GM10248 (cell line): ENCODE measurements around the gene OLFML3.

Experiments
- CTCF ChIA-PET: fragments of 300-600 bp; sonication (Branson Sonifier 250); formaldehyde crosslinking; extraction: SDS; loops from one replicate; lab custom pipeline; 2021; ENCODE audit warnings: antibody characterized with exemption; lab: Yijun Ruan, JAX
- POLR2A ChIA-PET: fragments of 350-650 bp; sonication (Branson Sonifier 250); formaldehyde crosslinking; extraction: SDS; loops from one replicate; lab custom pipeline; 2020; ENCODE audit warnings: antibody characterized with exemption; lab: Yijun Ruan, JAX
- DNase-seq: peaks from one replicate; pipeline ENCODE4 v3.0.0; 2012; ENCODE audit errors: extremely low spot score
- TF ChIP-seq, protein P1 (sequence below): IDR thresholded peaks from 2 replicates; pipeline ENCODE4 v1.5.1; 2012; ENCODE audit warnings: mild to moderate bottlenecking, low read depth; ENCODE audit errors: extremely low read depth, missing control alignments, control extremely low read depth

The OLFML3 gene

DNA sequence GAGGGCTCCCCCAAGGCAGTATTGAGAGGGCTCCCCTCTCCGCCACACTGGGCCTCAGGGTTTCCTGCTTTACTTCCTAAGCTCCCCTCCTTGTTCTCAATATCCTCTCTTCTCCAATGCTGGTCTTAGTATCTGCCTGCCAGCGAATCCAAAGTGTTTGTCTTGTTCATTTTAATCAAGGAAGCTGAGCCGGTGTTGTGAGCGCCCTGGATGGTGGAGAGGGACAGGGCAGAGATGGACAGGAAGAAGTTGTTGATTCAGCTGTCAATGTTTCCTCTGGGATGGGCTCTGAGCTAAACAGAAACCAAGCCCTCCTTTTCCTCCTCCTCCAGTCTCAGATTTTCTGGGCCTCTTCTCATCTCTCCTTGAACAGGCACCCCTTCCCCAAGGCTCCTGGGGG is 5.4 kb downstream of the OLFML3 start:
- DNase-seq: no peak
- TF ChIP-seq, protein P1, sequence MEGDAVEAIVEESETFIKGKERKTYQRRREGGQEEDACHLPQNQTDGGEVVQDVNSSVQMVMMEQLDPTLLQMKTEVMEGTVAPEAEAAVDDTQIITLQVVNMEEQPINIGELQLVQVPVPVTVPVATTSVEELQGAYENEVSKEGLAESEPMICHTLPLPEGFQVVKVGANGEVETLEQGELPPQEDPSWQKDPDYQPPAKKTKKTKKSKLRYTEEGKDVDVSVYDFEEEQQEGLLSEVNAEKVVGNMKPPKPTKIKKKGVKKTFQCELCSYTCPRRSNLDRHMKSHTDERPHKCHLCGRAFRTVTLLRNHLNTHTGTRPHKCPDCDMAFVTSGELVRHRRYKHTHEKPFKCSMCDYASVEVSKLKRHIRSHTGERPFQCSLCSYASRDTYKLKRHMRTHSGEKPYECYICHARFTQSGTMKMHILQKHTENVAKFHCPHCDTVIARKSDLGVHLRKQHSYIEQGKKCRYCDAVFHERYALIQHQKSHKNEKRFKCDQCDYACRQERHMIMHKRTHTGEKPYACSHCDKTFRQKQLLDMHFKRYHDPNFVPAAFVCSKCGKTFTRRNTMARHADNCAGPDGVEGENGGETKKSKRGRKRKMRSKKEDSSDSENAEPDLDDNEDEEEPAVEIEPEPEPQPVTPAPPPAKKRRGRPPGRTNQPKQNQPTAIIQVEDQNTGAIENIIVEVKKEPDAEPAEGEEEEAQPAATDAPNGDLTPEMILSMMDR: no peak
- POLR2A ChIA-PET: no interaction called here
- CTCF ChIA-PET: interaction anchor here (1.3 to 12.2 kb wide), 4 partner anchors 8 to 307 kb away, joined by 3 to 163 read pairs (median 6); no protein-coding TSS in a partner anchor

DNA sequence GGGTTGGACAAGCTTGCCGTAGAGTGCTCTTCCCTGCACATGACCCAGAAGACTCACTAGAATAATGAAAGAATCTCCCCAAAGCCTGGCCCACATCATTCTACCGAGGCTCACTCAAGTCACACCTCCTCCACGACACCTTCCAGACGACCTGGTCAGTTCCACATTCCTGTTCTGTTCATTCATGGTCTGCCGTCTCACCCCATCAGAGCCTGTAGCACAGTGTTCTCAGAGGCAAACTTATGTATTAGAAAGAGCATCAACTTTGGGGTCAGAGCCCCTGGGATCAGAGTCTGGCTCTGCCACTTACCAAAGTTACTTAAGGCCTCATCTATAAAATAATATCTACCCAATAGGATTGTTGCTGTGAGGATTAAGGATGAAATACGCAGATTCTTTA is 7.5 kb downstream of the OLFML3 start:
- POLR2A ChIA-PET: no interaction called here
- CTCF ChIA-PET: interaction anchor here (3.9 kb wide), 1 partner anchor 10 kb away, joined by 10 read pairs; no protein-coding TSS in a partner anchor
- no peak for DNase-seq
- TF ChIP-seq, protein P1: no peak

DNA sequence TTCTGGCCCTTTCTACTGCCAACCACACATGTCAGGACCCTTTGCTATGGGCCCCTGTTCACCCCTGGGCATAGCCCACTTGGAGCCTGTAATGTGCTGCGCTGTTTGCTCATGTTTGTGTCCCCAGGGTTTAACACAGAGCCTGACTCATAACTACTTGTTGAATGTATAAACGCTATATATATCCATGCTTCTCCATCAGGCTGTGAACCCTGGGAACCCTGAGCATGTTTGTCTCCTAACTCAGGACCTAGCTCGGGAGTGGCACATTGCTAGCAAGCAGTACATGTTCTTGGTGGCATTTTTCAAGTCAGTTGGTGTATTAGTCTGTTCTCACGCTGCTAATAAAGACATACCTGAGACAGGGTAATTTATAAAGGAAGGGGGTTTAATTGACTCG is 8.0 kb downstream of the OLFML3 start:
- TF ChIP-seq, protein P1: no peak
- DNase-seq: no peak

DNA sequence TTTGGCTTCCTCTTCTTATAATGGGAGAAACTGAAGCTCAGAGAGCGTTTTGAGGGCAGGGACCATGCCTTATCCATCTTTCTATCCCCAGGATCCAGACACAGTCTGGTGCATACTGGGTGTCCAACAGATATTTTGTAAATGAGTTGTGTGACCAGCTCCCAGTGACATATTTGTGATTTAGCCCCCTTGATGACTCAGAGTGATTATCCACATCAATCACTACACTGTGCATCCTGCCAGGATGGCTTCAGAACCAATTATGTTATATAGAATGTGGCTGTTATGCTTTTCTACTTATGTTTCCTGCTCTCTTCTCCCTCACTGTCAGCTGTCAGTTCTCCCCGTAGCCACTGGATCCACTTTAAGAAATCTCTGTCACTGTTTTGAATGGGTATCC is 11.3 kb downstream of the OLFML3 start:
- CTCF ChIA-PET: interaction anchor here (1.0 kb wide), 1 partner anchor 14 kb away, joined by 4 read pairs; no protein-coding TSS in a partner anchor
- POLR2A ChIA-PET: no interaction called here
- TF ChIP-seq, protein P1: no peak
- no peak for DNase-seq

More for the DNA sequence above, 8.0 kb downstream of the OLFML3 start:
- ChIA-PET CTCF (interaction anchor here (3.9 kb wide), 1 partner anchor 11 kb away, joined by 10 read pairs; no protein-coding TSS in a partner anchor), POLR2A (no interaction called here)

DNA sequence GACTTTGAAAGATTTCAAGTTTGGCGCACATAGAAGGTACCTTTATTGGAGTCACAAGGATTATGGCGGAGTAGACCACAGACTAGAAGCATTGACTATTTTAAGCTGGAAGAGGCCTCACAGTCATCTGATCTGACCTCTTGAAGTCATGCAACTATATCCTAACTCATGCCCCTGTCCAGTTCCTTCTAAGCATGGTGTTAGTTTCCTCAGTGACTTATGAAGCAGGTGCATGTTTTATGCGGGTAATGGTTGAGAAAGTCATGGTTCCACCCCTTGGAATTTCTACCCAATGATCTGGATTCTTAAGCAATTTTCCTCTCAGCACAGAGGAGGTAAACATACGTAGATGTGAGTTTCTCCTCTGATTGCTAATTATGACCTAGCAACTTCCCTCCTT is 11.7 kb downstream of the OLFML3 start:
- TF ChIP-seq, protein P1: no peak
- ChIA-PET CTCF (interaction anchor here (1.0 kb wide), 1 partner anchor 14 kb away, joined by 4 read pairs; no protein-coding TSS in a partner anchor), POLR2A (no interaction called here)
- DNase-seq: no peak

DNA sequence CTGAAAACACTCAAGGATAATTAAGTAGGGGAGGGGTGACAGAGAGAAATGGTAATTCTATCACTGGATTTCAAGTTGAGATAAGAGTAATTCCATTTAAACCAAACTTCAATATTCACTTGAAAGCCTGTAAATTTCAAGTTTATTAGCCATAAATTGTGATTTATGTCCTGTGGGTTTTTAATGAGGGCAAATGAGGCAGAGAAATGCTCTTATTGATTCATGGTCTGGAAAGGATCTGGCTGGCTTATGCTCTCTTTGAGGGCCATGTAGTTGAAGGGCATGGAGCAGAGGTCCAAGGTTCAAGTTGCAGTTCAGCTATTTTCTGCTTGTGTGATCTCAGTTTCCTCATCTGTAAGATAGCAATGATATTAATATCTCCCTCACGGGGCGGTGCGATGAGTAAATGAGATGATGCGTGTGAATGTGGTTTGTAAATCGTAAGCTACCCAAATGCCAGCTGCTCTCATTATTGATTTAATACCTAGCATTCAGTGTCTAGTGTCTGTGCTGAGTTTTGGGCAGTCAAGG is 12.3 kb downstream of the OLFML3 start:
- POLR2A ChIA-PET: no interaction called here
- DNase-seq: no peak
- CTCF ChIA-PET: no interaction called here
- TF ChIP-seq, protein P1: no peak
